Endodermal cell (in vitro differentiated cells): ENCODE measurements around the gene BPTF. TPM values are rescaled to one million over a fixed set of nuclear protein-coding genes. Genes with fewer than 3 reads are reported as not detected.

ENCODE experiments used
- DNase-seq: peaks from one replicate; pipeline ENCODE4 v3.0.0-alpha.2; 2017
- H3K27ac ChIP-seq: 2 replicates; pipeline ENCODE4 v1.5.1; 2013; ENCODE audit warnings: mild to moderate bottlenecking, low read depth, low read length, moderate library complexity
- H3K27me3 ChIP-seq: 2 replicates; pipeline ENCODE4 v1.6.1; 2013; ENCODE audit warnings: mild to moderate bottlenecking, low read length, moderate library complexity; ENCODE audit not compliant: insufficient read depth, control insufficient read depth, poor library complexity, severe bottlenecking
- H3K36me3 ChIP-seq: 2 replicates; pipeline ENCODE4 v1.7.0; 2013; ENCODE audit warnings: mild to moderate bottlenecking, low read length, moderate library complexity; ENCODE audit not compliant: control insufficient read depth, insufficient read depth
- H3K4me1 ChIP-seq: one replicate; pipeline ENCODE4 v1.7.0; 2013; ENCODE audit warnings: low read length; ENCODE audit not compliant: control insufficient read depth, insufficient read depth
- H3K4me3 ChIP-seq: 2 replicates; pipeline ENCODE4 v1.5.1; 2013; ENCODE audit warnings: mild to moderate bottlenecking, low read length, moderate library complexity
- H3K9ac ChIP-seq: 2 replicates; pipeline ENCODE4 v1.6.1; 2013; ENCODE audit warnings: mild to moderate bottlenecking, low read length, moderate library complexity; ENCODE audit not compliant: poor library complexity, severe bottlenecking; ENCODE audit errors: extremely low read depth
- H3K9me3 ChIP-seq: 2 replicates; pipeline ENCODE4 v1.6.1; 2013; ENCODE audit warnings: mild to moderate bottlenecking, low read length, moderate library complexity; ENCODE audit not compliant: control insufficient read depth
- H3K27ac Mint-ChIP-seq: 2 replicates; pipeline ENCODE4 v1.8.0; 2020; ENCODE audit warnings: mixed read lengths
- H3K27me3 Mint-ChIP-seq: 2 replicates; pipeline ENCODE4 v1.8.0; 2021; ENCODE audit warnings: mild to moderate bottlenecking, mixed read lengths; ENCODE audit not compliant: insufficient read depth
- H3K36me3 Mint-ChIP-seq: 2 replicates; pipeline ENCODE4 v1.8.0; 2020; ENCODE audit warnings: low read depth, mixed read lengths
- H3K4me1 Mint-ChIP-seq: 2 replicates; pipeline ENCODE4 v1.8.0; 2020; ENCODE audit warnings: mixed read lengths
- H3K4me3 Mint-ChIP-seq: 2 replicates; pipeline ENCODE4 v1.8.0; 2020; ENCODE audit warnings: mild to moderate bottlenecking, moderate library complexity, mixed read lengths
- H3K9me3 Mint-ChIP-seq: 2 replicates; pipeline ENCODE4 v1.8.0; 2020; ENCODE audit warnings: mild to moderate bottlenecking, mixed read lengths
- WGBS, 2 experiments: methylation state at CpG; one replicate each; pipeline versions ENCODE4 v1.1.5 to v1.1.7; 2013; ENCODE audit warnings: missing lambda C conversion rate in 2 of 2, mixed read lengths in 1 of 2; ENCODE audit not compliant: insufficient coverage in 1 of 2, insufficient read length in 1 of 2; 5-methylcytosine and 5-hydroxymethylcytosine counted together
- total RNA-seq, 2 donors: library from RNA; stranded (reverse); fragmentation: NEBNext Ultra II Directional in 1 of 2; extraction: Animal tissue kit (Norgen Biotek cat#: 25700) in 1 of 2; gene quantifications; 2 replicates in 1 of 2; 3 replicates in 1 of 2; pipeline ENCODE4 v1.2.1, GENCODE V29; 2021
- TF ChIP-seq, protein P1 (sequence below): fragments of 200-600 bp; sonication (generic); conservative IDR thresholded peaks from 2 replicates; pipeline ENCODE4 v1.5.0; 2021; ENCODE audit warnings: antibody characterized with exemption, mild to moderate bottlenecking

Gene BPTF
- total RNA-seq, 2 donors from 2014 or later, result 184 to 198 TPM

DNA sequence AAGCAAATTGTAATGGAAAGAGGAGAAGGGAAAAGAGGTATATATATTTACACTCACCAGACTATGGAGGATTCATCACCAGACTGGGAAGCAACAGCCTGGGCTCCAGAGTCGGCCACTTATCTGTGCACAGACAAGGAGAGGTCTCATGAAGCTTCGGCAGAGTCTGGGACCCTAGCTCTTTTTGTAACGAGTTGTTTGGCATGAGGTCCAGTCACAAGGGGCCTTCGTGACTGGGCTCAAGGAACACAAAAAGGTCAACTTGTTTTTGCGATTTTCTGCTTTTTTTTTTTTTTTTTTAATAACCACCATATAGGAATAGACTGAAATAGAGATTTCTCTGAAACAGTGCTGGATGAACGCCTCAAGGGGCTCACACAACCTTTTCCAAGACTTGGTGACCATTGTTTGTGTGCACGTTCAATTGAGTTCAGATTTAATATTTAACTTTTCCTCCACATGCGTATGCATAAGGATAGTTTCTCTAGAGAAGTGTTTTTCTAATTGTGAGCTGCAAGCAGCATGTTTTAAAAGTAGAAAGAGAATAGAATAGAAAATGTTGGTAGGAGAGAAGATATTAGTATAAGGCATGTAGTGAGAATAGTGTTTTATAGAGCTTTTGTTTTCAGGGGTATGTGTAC is 25.8 kb downstream of the BPTF start:
- no peak overlapping the region for H3K9ac ChIP-seq
- Mint-ChIP-seq H3K27ac (peak overlapping the region; percentile 62), H3K4me3 (no peak overlapping the region), H3K9me3 (peaks cover 11% of the 10 kb centered on the region), H3K4me1 (peaks cover 23% of the 10 kb centered on the region), H3K27me3 (no peaks in the 10 kb centered on the region), H3K36me3 (peaks cover 40% of the 10 kb centered on the region)
- H3K4me3 ChIP-seq, result no peak overlapping the region
- WGBS, 2 experiments, result 90 to 97% methylated on average over 5 to 7 of the region's 8 CpGs
- TF ChIP-seq, protein P1, sequence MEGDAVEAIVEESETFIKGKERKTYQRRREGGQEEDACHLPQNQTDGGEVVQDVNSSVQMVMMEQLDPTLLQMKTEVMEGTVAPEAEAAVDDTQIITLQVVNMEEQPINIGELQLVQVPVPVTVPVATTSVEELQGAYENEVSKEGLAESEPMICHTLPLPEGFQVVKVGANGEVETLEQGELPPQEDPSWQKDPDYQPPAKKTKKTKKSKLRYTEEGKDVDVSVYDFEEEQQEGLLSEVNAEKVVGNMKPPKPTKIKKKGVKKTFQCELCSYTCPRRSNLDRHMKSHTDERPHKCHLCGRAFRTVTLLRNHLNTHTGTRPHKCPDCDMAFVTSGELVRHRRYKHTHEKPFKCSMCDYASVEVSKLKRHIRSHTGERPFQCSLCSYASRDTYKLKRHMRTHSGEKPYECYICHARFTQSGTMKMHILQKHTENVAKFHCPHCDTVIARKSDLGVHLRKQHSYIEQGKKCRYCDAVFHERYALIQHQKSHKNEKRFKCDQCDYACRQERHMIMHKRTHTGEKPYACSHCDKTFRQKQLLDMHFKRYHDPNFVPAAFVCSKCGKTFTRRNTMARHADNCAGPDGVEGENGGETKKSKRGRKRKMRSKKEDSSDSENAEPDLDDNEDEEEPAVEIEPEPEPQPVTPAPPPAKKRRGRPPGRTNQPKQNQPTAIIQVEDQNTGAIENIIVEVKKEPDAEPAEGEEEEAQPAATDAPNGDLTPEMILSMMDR, result no peak
- DNase-seq, result no peak
- no peaks in the 10 kb centered on the region for H3K27me3 ChIP-seq
- H3K9me3 ChIP-seq, result peaks cover 16% of the 10 kb centered on the region
- H3K4me1 ChIP-seq, result no peaks in the 10 kb centered on the region
- H3K36me3 ChIP-seq, result peaks cover 29% of the 10 kb centered on the region
- H3K27ac ChIP-seq, result no peak overlapping the region

DNA sequence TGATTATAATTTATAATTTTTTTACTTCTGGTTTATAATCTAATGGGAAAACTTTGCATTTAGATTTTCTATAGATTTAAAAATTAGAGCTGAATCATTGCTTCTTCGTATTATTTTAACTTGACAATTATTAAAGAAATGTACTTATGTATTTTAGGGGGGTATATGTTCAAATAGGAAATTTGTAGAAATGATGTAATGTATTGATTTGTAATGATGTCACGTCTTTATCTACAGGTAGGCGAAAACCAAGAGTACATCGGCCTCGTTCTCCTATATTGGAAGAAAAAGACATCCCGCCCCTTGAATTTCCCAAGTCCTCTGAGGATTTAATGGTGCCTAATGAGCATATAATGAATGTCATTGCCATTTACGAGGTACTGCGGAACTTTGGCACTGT is 28.4 kb downstream of the BPTF start:
- Histone ChIP-seq H3K27me3 (no peaks in the 10 kb centered on the region), H3K36me3 (peaks cover 33% of the 10 kb centered on the region), H3K27ac (no peak overlapping the region), H3K4me3 (no peak overlapping the region), H3K9ac (no peak overlapping the region), H3K4me1 (no peaks in the 10 kb centered on the region), H3K9me3 (peaks cover 16% of the 10 kb centered on the region)
- DNase-seq, result no peak
- TF ChIP-seq, protein P1, result no peak
- Mint-ChIP-seq H3K4me1 (peaks cover 22% of the 10 kb centered on the region), H3K27me3 (no peaks in the 10 kb centered on the region), H3K9me3 (peaks cover 11% of the 10 kb centered on the region), H3K4me3 (no peak overlapping the region), H3K27ac (no peak overlapping the region), H3K36me3 (peaks cover 51% of the 10 kb centered on the region)
- WGBS, 2 experiments, result 97 to 100% methylated on average over 5 to 7 of the region's 8 CpGs

DNA sequence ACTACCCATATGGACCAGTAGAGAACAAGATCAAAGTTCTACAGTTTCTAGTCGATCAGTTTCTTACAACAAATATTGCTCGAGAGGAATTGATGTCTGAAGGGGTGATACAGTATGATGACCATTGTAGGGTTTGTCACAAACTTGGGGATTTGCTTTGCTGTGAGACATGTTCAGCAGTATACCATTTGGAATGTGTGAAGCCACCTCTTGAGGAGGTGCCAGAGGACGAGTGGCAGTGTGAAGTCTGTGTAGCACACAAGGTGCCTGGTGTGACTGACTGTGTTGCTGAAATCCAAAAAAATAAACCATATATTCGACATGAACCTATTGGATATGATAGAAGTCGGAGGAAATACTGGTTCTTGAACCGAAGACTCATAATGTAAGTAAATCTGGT is 29.1 kb downstream of the BPTF start:
- no peak for DNase-seq
- no peak overlapping the region for H3K27ac ChIP-seq
- Mint-ChIP-seq H3K36me3 (peaks cover 44% of the 10 kb centered on the region), H3K4me3 (no peak overlapping the region), H3K4me1 (peaks cover 22% of the 10 kb centered on the region), H3K9me3 (peaks cover 7% of the 10 kb centered on the region), H3K27me3 (no peaks in the 10 kb centered on the region), H3K27ac (no peak overlapping the region)
- peaks cover 13% of the 10 kb centered on the region for H3K9me3 ChIP-seq
- no peak overlapping the region for H3K4me3 ChIP-seq
- peaks cover 33% of the 10 kb centered on the region for H3K36me3 ChIP-seq
- WGBS, 2 experiments, result 94 to 100% methylated on average over 6 of the region's 6 CpGs
- no peaks in the 10 kb centered on the region for H3K27me3 ChIP-seq
- H3K9ac ChIP-seq, result no peak overlapping the region
- no peaks in the 10 kb centered on the region for H3K4me1 ChIP-seq
- TF ChIP-seq, protein P1, result no peak
